PC-3 (cell line): ENCODE measurements around the gene POLD2. TPM values are rescaled to one million over a fixed set of nuclear protein-coding genes. Genes with fewer than 3 reads are reported as not detected.

Source experiments
- ATAC-seq: fragments of 200-7000 bp; cut with Tn5 transposase; 2 replicates; pipeline ENCODE4 v1.9.1; 2020; ENCODE audit warnings: mild to moderate bottlenecking, moderate library complexity
- BruUV-seq: library from RNA; stranded (reverse); fragments of 400-500 nt; replicated peaks from 2 replicates; lab custom pipeline; 2021; lab: Mats Ljungman, UMichigan
- CTCF ChIA-PET: fragments of 300-600 bp; sonication (Branson Sonifier 250); formaldehyde crosslinking; loops from one replicate; lab custom pipeline; 2022; ENCODE audit warnings: antibody characterized with exemption; lab: Charles Lee
- POLR2A ChIA-PET: fragments of 300-600 bp; sonication (Branson Sonifier 250); formaldehyde crosslinking; loops from one replicate; lab custom pipeline; 2022; ENCODE audit warnings: antibody characterized with exemption; ENCODE audit not compliant: unreplicated experiment; lab: Charles Lee
- DNase-seq: peaks from one replicate; pipeline ENCODE4 v3.0.0-alpha.2; 2015
- H2AFZ ChIP-seq: fragments of 300-600 bp; sonication (generic); 2 replicates; pipeline ENCODE4 v1.6.0; 2016; ENCODE audit warnings: antibody characterized with exemption, low read length
- H3F3A ChIP-seq: fragments of 300-600 bp; sonication (generic); one replicate; pipeline ENCODE4 v1.6.0; 2017; ENCODE audit warnings: antibody characterized with exemption, low read length, control low read depth, mild to moderate bottlenecking; ENCODE audit not compliant: unreplicated experiment
- H3K27ac ChIP-seq: fragments of 300-600 bp; sonication (generic); 2 replicates; pipeline ENCODE4 v1.5.1; 2016; ENCODE audit warnings: mild to moderate bottlenecking, low read length
- H3K27me3 ChIP-seq: fragments of 300-600 bp; sonication (generic); 2 replicates; pipeline ENCODE4 v1.6.1; 2016; ENCODE audit warnings: low read length, mixed read lengths
- H3K36me3 ChIP-seq: fragments of 300-600 bp; sonication (generic); 2 replicates; pipeline ENCODE4 v1.6.1; 2016; ENCODE audit warnings: low read depth, mixed run types, low read length, mixed read lengths
- H3K4me1 ChIP-seq: fragments of 300-600 bp; sonication (generic); 2 replicates; pipeline ENCODE4 v1.5.1; 2016; ENCODE audit warnings: low read length; ENCODE audit not compliant: insufficient read depth
- H3K4me2 ChIP-seq: fragments of 300-600 bp; sonication (generic); 2 replicates; pipeline ENCODE4 v1.6.0; 2016; ENCODE audit warnings: low read length
- H3K4me3 ChIP-seq: fragments of 300-600 bp; sonication (generic); 2 replicates; pipeline ENCODE4 v1.5.1; 2016; ENCODE audit warnings: mild to moderate bottlenecking, low read length, mixed read lengths
- H3K79me2 ChIP-seq: fragments of 300-600 bp; sonication (generic); 2 replicates; pipeline ENCODE4 v1.6.1; 2017; ENCODE audit warnings: low read length, mixed read lengths
- H3K9ac ChIP-seq: fragments of 300-600 bp; sonication (generic); 2 replicates; pipeline ENCODE4 v1.6.0; 2016; ENCODE audit warnings: mild to moderate bottlenecking, low read length
- H3K9me2 ChIP-seq: fragments of 300-600 bp; sonication (generic); replicated peaks from 2 replicates; pipeline ENCODE4 v1.6.1; 2016; ENCODE audit warnings: mixed run types, low read length, mixed read lengths
- H3K9me3 ChIP-seq: fragments of 300-600 bp; sonication (generic); 2 replicates; pipeline ENCODE4 v1.6.1; 2016; ENCODE audit warnings: low read length, mixed read lengths
- H4K20me1 ChIP-seq: fragments of 300-600 bp; sonication (generic); 2 replicates; pipeline ENCODE4 v1.6.1; 2016; ENCODE audit warnings: low read length, mixed read lengths
- EZH2 ChIP-seq: fragments of 300-600 bp; sonication (generic); IDR thresholded peaks from one replicate; pipeline ENCODE4 v1.6.1; 2017; ENCODE audit warnings: antibody characterized with exemption, mild to moderate bottlenecking, low read length; ENCODE audit not compliant: unreplicated experiment
- EZH2phosphoT487 ChIP-seq: fragments of 300-600 bp; sonication (generic); IDR thresholded peaks from 2 replicates; pipeline ENCODE4 v1.6.1; 2018; ENCODE audit warnings: mild to moderate bottlenecking, antibody characterized with exemption, low read length, borderline replicate concordance
- intact Hi-C: fragments of 100-400 bp; cut with micrococcal nuclease; formaldehyde crosslinking; loops from 2 replicates; pipeline ENCODE4 v1.9.0; 2023
- total RNA-seq: library from RNA; depleted of rRNA; stranded (reverse); fragments of >200 nt; gene quantifications from 2 replicates; pipeline ENCODE4 v1.2.3, GENCODE V29; 2014
- TF ChIP-seq, protein P1 (sequence below): fragments of 300-600 bp; sonication (generic); conservative IDR thresholded peaks from 2 replicates; pipeline ENCODE4 v1.5.1; 2017; ENCODE audit warnings: antibody characterized with exemption, low read depth, mild to moderate bottlenecking, low read length

The POLD2 gene
- total RNA-seq, 1 experiment from 2014 or later = 224 TPM

- H3K9ac ChIP-seq = peak overlapping the region; percentile 91
- peaks cover 5% of the 10 kb centered on the region; the same call in 1 of the 2 replicates for H3K79me2 ChIP-seq
- H3K4me1 ChIP-seq = peaks cover 49% of the 10 kb centered on the region
- ATAC-seq (peak; percentile 53), DNase-seq (peak; percentile 98)
- H3K4me3 ChIP-seq = peak overlapping the region; percentile 67
- H4K20me1 ChIP-seq = no peaks in the 10 kb centered on the region
- H3K4me2 ChIP-seq = peak overlapping the region; percentile 93
- H3K27ac ChIP-seq = peak overlapping the region; percentile 99
- POLR2A ChIA-PET = interaction anchor here (0.5 kb wide), 1 partner anchor 9 kb away, joined by 3 read pairs; no protein-coding TSS in a partner anchor
- no peaks in the 10 kb centered on the region for H3K9me3 ChIP-seq
- no TSS peak for BruUV-seq
- H3K27me3 ChIP-seq = no peaks in the 10 kb centered on the region
- H3K9me2 ChIP-seq = no peaks in the 10 kb centered on the region
- H3F3A ChIP-seq = peaks cover 16% of the 10 kb centered on the region
- CTCF ChIA-PET = interaction anchor here (0.5 to 1.0 kb wide), 4 partner anchors 53 to 124 kb away, joined by 3 to 4 read pairs (median 4); no protein-coding TSS in a partner anchor
- intact Hi-C loops = loop anchor here (1.0 kb wide), 2 partner anchors 51 to 124 kb away; partner anchors contain the start of gene POLD2
- peaks cover 13% of the 10 kb centered on the region; the same call in 1 of the 2 replicates for H3K36me3 ChIP-seq
- no peak for TF ChIP-seq EZH2
- TF ChIP-seq, protein P1, sequence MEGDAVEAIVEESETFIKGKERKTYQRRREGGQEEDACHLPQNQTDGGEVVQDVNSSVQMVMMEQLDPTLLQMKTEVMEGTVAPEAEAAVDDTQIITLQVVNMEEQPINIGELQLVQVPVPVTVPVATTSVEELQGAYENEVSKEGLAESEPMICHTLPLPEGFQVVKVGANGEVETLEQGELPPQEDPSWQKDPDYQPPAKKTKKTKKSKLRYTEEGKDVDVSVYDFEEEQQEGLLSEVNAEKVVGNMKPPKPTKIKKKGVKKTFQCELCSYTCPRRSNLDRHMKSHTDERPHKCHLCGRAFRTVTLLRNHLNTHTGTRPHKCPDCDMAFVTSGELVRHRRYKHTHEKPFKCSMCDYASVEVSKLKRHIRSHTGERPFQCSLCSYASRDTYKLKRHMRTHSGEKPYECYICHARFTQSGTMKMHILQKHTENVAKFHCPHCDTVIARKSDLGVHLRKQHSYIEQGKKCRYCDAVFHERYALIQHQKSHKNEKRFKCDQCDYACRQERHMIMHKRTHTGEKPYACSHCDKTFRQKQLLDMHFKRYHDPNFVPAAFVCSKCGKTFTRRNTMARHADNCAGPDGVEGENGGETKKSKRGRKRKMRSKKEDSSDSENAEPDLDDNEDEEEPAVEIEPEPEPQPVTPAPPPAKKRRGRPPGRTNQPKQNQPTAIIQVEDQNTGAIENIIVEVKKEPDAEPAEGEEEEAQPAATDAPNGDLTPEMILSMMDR = peak; percentile 84
- no peak overlapping the region for H2AFZ ChIP-seq
Measured at GRCh38 chr7:44072364-44073231, 50.8 kb downstream of the POLD2 start.

DNA sequence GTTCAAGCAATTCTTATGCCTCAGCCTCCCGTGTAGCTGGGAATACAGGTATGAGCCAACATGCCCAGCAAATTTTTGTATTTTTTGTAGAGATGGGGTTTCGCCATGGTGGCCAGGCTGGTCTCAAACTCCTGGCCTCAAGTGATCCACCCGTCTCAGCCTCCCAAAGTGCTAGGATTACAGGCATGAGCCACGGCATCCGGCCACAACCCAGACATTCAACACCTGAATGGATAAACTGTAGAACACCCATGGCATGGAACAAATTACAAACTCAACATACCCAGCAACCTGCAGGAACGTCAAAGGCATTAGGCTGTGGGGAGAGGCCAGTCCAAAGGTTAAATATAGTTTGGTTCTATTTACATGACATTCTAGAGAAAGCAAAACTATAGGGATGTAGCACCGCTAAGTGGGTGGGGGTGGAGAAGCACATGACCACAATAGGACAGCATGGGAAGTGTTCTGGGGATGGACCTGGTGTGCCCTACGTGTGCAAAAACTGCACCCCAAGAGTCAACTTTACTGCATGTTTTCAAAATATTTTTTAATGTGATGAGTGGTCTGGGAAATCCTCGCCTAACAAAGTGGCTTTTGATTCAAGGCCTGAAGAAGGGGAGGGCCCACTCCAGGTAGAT is 51.5 kb downstream of the POLD2 start:
- no peaks in the 10 kb centered on the region for H3K9me2 ChIP-seq
- H3K36me3 ChIP-seq = peaks cover 13% of the 10 kb centered on the region; the same call in 1 of the 2 replicates
- no peak for ATAC-seq
- BruUV-seq = no TSS peak
- H3F3A ChIP-seq = peaks cover 16% of the 10 kb centered on the region
- H3K27ac ChIP-seq = peak overlapping the region; percentile 99
- no peaks in the 10 kb centered on the region for H3K9me3 ChIP-seq
- peaks cover 49% of the 10 kb centered on the region for H3K4me1 ChIP-seq
- no peak for DNase-seq
- H4K20me1 ChIP-seq = no peaks in the 10 kb centered on the region
- no peak overlapping the region for H3K9ac ChIP-seq
- H3K27me3 ChIP-seq = no peaks in the 10 kb centered on the region
- intact Hi-C loops = loop anchor here (1.0 kb wide), 2 partner anchors 51 to 124 kb away; partner anchors contain the start of gene POLD2
- H3K4me3 ChIP-seq = no peak overlapping the region
- TF ChIP-seq, protein P1 = no peak
- TF ChIP-seq EZH2 (no peak), EZH2phosphoT487 (no peak)
- CTCF ChIA-PET = interaction anchor here (1.0 kb wide), 1 partner anchor 59 kb away, joined by 3 read pairs; no protein-coding TSS in a partner anchor
- peaks cover 5% of the 10 kb centered on the region; the same call in 1 of the 2 replicates for H3K79me2 ChIP-seq
- H2AFZ ChIP-seq = no peak overlapping the region
- POLR2A ChIA-PET = interaction anchor here (0.5 to 1.0 kb wide), 2 partner anchors 8 to 27 kb away, joined by 3 read pairs; no protein-coding TSS in a partner anchor
- H3K4me2 ChIP-seq = peak overlapping the region; percentile 93
